ENCODE data around the gene COL6A1.

DNA sequence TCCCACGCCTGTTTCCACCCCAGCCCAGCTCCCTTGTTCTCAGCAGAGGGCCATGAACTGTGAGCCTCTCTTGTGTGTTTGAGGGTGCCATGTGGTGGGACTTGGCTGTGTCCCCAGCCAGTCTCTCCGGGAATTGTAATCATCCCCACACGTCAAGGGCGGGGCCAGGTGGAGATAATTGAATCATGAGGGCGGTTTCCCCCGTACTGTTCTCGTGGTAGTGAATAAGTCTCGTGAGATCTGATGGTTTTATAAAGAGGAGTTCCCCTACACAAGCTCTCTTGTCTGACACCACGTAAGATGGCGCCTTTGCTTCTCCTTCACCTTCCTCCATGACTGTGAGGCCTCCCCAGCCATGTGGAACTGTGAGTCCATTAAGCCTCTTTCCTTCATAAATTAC, 59.1 kb downstream of the COL6A1 start:
- TF ChIP-seq YY1 (IDR thresholded peaks at IDR 0.05; ENCODE audit: insufficient read depth, insufficient read length) (no peak), SUZ12 (IDR thresholded peaks at IDR 0.05; ENCODE audit: extremely low read depth, insufficient read depth, insufficient read length) (no peak)
